Activated naive CD8-positive, alpha-beta T cell treated with anti-CD3 and anti-CD28 coated beads, Interleukin-2, amount 50 U/mL, for 16 hours (primary cell): ENCODE measurements around the gene MAGEB16.

Experiments used
- DNase-seq: peaks from one replicate; pipeline ENCODE4 v3.0.0-alpha.2; 2020; ENCODE audit warnings: low read depth, low spot score

MAGEB16 gene

GRCh38 chrX:35798042-35798441, at the start of gene MAGEB16:
Gene MAGEB16 (plus strand): TSS chrX:35798342. CDS start chrX:35802197, 3,855 bp downstream.
- no peak for DNase-seq

GRCh38 chrX:35773958-35774564, 24.1 kb upstream of the MAGEB16 start:
- DNase-seq, result no peak

GRCh38 chrX:35785075-35785474, 13.1 kb upstream of the MAGEB16 start:
- DNase-seq, result no peak

- DNase-seq, result no peak
These were observed 11.9 kb upstream of the MAGEB16 start for GRCh38 chrX:35786271-35786670.

GRCh38 chrX:35787867-35788266, 10.3 kb upstream of the MAGEB16 start:
- DNase-seq, result no peak

GRCh38 chrX:35800474-35800873, 2.3 kb downstream of the MAGEB16 start:
- no peak for DNase-seq

- no peak for DNase-seq
These were observed 11.6 kb downstream of the MAGEB16 start for GRCh38 chrX:35809781-35810180.

- no peak for DNase-seq
These were observed 21.1 kb downstream of the MAGEB16 start for GRCh38 chrX:35819241-35819640.

- DNase-seq, result no peak
These were observed 28.4 kb downstream of the MAGEB16 start for GRCh38 chrX:35826503-35826902.

- DNase-seq, result no peak
These were observed 31.4 kb downstream of the MAGEB16 start for GRCh38 chrX:35829501-35829900.

GRCh38 chrX:35841872-35842271, 43.7 kb downstream of the MAGEB16 start:
- no peak for DNase-seq

GRCh38 chrX:35842674-35843073, 44.5 kb downstream of the MAGEB16 start:
- DNase-seq, result no peak

GRCh38 chrX:35847736-35848135, 49.6 kb downstream of the MAGEB16 start:
- no peak for DNase-seq
